GM12891 (cell line): ENCODE measurements around the gene FAM210A.

Source experiments
- PAX5 ChIP-seq: IDR thresholded peaks from 2 replicates; pipeline ENCODE4 v1.6.1; 2011; ENCODE audit warnings: low read length, moderate library complexity, mild to moderate bottlenecking; ENCODE audit not compliant: insufficient read depth, severe bottlenecking
- POLR2A ChIP-seq: IDR thresholded peaks from 2 replicates; pipeline ENCODE4 v1.6.1; 2011; ENCODE audit warnings: low read depth, low read length, control low read depth
- POLR2AphosphoS5 ChIP-seq: IDR thresholded peaks from 2 replicates; pipeline ENCODE4 v1.6.1; 2011; ENCODE audit warnings: low read depth, low read length, control low read depth
- POU2F2 ChIP-seq: IDR thresholded peaks from 2 replicates; pipeline ENCODE4 v1.6.1; 2011; ENCODE audit warnings: low read depth, mild to moderate bottlenecking, control low read depth, low read length, moderate library complexity
- SPI1 ChIP-seq: IDR thresholded peaks from 2 replicates; pipeline ENCODE4 v1.6.1; 2011; ENCODE audit warnings: low read depth, low read length, control low read depth
- TAF1 ChIP-seq: IDR thresholded peaks from 2 replicates; pipeline ENCODE4 v1.6.1; 2011; ENCODE audit warnings: low read depth, low read length, control low read depth

DNA sequence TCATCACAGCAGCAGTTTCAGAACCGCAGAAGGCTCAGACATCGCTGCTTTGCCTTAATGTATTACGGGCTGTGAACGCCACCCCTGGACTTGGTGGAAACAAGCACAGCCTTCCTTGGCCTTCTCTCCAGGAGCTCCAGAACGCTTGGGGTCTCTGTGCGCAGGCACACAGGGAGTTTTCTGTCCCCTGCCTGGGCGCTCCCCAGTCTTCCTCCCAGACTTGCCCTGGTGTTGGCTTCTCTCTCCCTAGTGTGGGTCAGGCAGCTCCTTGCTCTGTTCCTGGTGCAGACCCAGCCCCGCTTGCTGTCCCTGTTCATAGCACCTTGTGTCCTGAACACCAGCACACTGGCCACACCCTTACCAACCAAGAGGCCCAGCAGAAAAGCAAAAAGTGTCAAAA lies 103.6 kb downstream of the FAM210A start:
- TF ChIP-seq POLR2A = no peak
- no peak for TF ChIP-seq SPI1
- TF ChIP-seq TAF1 = no peak
- TF ChIP-seq PAX5 = no peak
- TF ChIP-seq POLR2AphosphoS5 = no peak
- no peak for TF ChIP-seq POU2F2
